Omental fat pad (tissue), 4 donors: Measurements from ENCODE around the gene RASSF7. TPM values are rescaled to one million over a fixed set of nuclear protein-coding genes. Genes with fewer than 3 reads are reported as not detected.

Experiments
- ATAC-seq: fragments of 150-250 bp; one replicate; pipeline ENCODE4 v1.9.1; 2016; ENCODE audit warnings: mild to moderate bottlenecking, moderate library complexity; ENCODE audit not compliant: low FRiP score
- DNase-seq: peaks from one replicate; pipeline ENCODE4 v3.0.0-alpha.2; 2019; ENCODE audit warnings: low spot score
- total RNA-seq, 4 donors: library from RNA; depleted of rRNA; stranded (reverse); fragments of >200 nt; gene quantifications; one replicate each; pipeline ENCODE4 v1.1.0, GENCODE V29; 2016
- TF ChIP-seq, protein P1 (sequence below), 3 donors: fragments of 450-650 bp; IDR thresholded peaks; one replicate each; pipeline ENCODE4 v1.5.1; 2016 to 2017; ENCODE audit warnings: antibody characterized with exemption in 3 of 3, mild to moderate bottlenecking in 3 of 3, moderate library complexity in 2 of 3

Gene RASSF7
- total RNA-seq, 4 donors from 2014 or later = 9.1 to 31.8 (median 13.4) TPM

DNA sequence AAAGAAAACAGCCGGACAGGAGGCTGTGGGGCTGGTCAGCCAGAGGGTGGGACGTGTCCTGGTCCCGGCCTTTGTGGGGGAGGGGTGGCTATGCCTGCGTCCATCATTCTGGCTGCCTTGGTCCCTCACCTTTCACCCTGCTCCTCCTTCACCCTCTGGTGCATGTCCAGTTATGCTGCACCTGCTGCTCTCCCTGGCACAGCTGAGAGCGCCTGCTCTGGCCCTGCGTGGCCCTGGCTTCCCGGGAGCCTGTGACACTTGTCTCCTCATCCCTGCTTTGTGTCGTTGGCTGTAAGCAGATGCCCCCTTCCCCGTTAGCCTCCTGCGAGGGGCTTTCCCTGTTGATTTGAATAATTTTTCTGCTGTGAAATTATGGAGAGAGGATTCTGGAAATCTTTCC, 32.1 kb downstream of the RASSF7 start:
- no peak for ATAC-seq
- TF ChIP-seq, protein P1, sequence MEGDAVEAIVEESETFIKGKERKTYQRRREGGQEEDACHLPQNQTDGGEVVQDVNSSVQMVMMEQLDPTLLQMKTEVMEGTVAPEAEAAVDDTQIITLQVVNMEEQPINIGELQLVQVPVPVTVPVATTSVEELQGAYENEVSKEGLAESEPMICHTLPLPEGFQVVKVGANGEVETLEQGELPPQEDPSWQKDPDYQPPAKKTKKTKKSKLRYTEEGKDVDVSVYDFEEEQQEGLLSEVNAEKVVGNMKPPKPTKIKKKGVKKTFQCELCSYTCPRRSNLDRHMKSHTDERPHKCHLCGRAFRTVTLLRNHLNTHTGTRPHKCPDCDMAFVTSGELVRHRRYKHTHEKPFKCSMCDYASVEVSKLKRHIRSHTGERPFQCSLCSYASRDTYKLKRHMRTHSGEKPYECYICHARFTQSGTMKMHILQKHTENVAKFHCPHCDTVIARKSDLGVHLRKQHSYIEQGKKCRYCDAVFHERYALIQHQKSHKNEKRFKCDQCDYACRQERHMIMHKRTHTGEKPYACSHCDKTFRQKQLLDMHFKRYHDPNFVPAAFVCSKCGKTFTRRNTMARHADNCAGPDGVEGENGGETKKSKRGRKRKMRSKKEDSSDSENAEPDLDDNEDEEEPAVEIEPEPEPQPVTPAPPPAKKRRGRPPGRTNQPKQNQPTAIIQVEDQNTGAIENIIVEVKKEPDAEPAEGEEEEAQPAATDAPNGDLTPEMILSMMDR (IDR thresholded peaks at IDR 0.05) = no peak
- no peak for DNase-seq

DNA sequence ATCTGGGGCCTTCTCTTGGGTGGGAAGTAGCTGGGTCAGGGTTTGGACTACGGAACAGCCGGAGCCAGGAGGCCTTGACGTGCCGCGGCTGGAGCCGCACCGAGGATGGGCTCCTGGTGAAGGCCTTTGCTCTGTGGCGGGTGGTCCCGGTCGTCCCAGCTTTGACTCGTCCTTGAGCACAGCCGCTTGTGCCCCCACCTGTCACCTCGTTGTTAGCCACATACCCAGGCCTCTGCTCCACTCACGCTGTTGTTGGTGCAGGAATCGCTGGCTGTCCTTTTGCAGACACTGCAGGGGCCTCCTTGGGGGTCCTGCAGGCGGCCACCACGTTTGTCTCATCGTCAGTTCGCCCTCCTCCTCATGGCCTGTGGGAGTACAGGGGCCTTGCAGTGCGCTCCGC, 32.6 kb downstream of the RASSF7 start:
- no peak for ATAC-seq
- TF ChIP-seq, protein P1 (IDR thresholded peaks at IDR 0.05) = no peak
- DNase-seq = no peak

DNA sequence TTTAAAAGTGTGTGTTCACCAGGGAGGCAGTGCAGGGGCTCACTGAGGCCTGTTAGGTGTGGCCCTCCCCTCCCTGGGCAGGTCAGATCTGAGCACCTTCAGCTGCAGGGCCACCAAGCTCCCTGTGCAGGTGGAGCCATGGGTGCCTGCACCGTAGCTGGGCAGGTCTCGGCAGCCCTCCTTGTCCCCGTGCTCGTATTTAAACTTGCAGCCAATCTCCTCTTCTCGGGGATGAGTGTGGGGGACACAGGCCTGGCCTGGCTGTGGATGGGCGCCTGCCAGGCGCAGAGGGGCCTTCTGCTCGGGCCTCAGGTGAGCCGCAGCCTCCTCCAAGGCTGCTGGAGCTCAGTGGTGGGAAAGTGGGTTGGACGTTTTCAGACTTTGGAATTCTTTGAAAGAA, 34.6 kb downstream of the RASSF7 start:
- TF ChIP-seq, protein P1 (IDR thresholded peaks at IDR 0.05) = no peak
- DNase-seq (no peak), ATAC-seq (no peak)

DNA sequence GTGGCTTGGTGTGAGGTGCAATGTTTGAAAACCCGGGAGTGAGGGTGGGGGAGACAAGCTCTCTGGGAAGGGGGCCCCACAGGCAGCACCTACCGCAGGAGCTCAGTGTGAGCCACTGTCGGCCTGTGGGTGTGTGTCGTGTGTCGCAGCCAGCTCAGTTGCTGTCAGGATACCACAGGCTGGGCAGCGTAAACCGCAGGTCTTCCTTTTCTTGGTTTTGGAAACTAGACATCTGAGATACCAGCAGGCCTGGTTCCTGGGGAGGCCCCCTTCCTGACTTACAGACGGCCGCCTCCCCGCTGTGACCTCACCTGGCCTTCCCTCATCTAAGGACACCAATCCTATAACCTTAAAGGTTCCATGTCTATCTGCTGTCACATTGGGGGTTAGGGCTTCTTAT, 35.6 kb downstream of the RASSF7 start:
- DNase-seq (no peak), ATAC-seq (no peak)
- TF ChIP-seq, protein P1 (IDR thresholded peaks at IDR 0.05) = no peak

DNA sequence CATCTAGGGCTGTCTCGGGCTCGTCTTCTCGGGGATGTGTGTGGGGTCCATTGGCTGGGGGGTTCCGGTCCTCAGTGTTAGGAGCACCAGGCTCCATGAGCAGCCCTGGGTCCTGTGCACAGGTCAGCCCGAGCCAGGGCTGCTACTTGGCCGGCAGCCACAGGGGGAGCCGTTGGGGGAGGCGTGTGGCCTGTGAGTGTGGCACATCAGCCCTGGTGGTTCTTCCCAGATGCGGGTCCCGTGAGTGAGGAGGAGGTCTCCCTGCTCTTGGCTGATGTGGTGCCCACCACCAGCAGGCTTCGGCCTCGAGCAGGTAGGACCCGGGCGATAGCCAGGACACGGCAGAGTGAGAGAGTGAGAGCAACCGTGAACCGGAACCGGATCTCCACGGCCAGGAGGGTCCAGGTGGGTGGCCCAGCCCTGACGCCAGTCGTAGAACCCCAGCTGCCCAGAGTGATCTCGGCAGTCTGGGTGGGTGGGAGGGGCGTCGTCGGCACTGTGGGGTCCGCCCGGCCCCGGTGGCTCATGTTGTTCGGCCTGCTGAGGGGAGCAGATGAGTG, 36.5 kb downstream of the RASSF7 start:
- DNase-seq (no peak), ATAC-seq (no peak)
- TF ChIP-seq, protein P1 (IDR thresholded peaks at IDR 0.05) = no peak

DNA sequence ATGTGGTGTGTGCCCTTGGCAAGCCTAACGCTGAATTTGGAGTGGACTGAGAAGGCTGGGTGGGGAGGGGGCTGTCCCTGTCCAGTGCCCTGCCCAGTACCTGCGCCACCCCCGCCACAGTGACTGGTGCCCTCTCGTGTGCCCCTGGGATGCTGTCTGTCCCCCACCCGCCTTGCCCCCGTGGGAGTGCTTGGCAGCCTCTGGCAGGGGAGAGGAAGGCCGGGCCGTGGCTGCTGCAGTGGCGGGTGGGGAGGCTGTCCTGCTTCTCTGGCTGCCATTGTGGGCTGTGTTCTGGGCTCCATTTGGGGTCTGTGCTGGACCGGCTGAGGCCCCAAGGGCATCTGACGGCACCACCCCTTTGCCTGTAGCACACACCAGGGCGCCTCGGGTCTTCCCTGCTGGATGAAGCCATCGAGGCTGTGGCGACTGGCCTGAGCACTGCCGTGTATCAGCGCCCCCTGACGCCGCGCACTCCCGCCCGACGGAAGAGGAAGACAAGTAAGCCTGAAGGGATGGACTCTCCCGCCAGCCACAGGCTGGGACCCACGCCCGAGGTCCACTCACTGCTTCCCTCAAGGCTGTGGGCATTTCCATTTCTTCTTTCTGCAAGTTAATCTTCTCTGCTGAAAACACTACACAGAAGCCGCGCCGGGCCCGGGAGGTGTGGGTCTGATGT, 37.4 kb downstream of the RASSF7 start:
- ATAC-seq (no peak), DNase-seq (no peak)
- TF ChIP-seq, protein P1 (IDR thresholded peaks at IDR 0.05) = no peak
